Endodermal cell (in vitro differentiated cells): Measurements from ENCODE around the gene DNAH6. TPM values are rescaled to one million over a fixed set of nuclear protein-coding genes. Genes with fewer than 3 reads are reported as not detected.

Source experiments
- DNase-seq: peaks from one replicate; pipeline ENCODE4 v3.0.0-alpha.2; 2017
- H3K27ac ChIP-seq: 2 replicates; pipeline ENCODE4 v1.5.1; 2013; ENCODE audit warnings: mild to moderate bottlenecking, low read depth, low read length, moderate library complexity
- H3K27me3 ChIP-seq: 2 replicates; pipeline ENCODE4 v1.6.1; 2013; ENCODE audit warnings: mild to moderate bottlenecking, low read length, moderate library complexity; ENCODE audit not compliant: insufficient read depth, control insufficient read depth, poor library complexity, severe bottlenecking
- H3K36me3 ChIP-seq: 2 replicates; pipeline ENCODE4 v1.7.0; 2013; ENCODE audit warnings: mild to moderate bottlenecking, low read length, moderate library complexity; ENCODE audit not compliant: control insufficient read depth, insufficient read depth
- H3K4me1 ChIP-seq: one replicate; pipeline ENCODE4 v1.7.0; 2013; ENCODE audit warnings: low read length; ENCODE audit not compliant: control insufficient read depth, insufficient read depth
- H3K4me3 ChIP-seq: 2 replicates; pipeline ENCODE4 v1.5.1; 2013; ENCODE audit warnings: mild to moderate bottlenecking, low read length, moderate library complexity
- H3K9ac ChIP-seq: 2 replicates; pipeline ENCODE4 v1.6.1; 2013; ENCODE audit warnings: mild to moderate bottlenecking, low read length, moderate library complexity; ENCODE audit not compliant: poor library complexity, severe bottlenecking; ENCODE audit errors: extremely low read depth
- H3K9me3 ChIP-seq: 2 replicates; pipeline ENCODE4 v1.6.1; 2013; ENCODE audit warnings: mild to moderate bottlenecking, low read length, moderate library complexity; ENCODE audit not compliant: control insufficient read depth
- H3K27ac Mint-ChIP-seq: 2 replicates; pipeline ENCODE4 v1.8.0; 2020; ENCODE audit warnings: mixed read lengths
- H3K27me3 Mint-ChIP-seq: 2 replicates; pipeline ENCODE4 v1.8.0; 2021; ENCODE audit warnings: mild to moderate bottlenecking, mixed read lengths; ENCODE audit not compliant: insufficient read depth
- H3K36me3 Mint-ChIP-seq: 2 replicates; pipeline ENCODE4 v1.8.0; 2020; ENCODE audit warnings: low read depth, mixed read lengths
- H3K4me1 Mint-ChIP-seq: 2 replicates; pipeline ENCODE4 v1.8.0; 2020; ENCODE audit warnings: mixed read lengths
- H3K4me3 Mint-ChIP-seq: 2 replicates; pipeline ENCODE4 v1.8.0; 2020; ENCODE audit warnings: mild to moderate bottlenecking, moderate library complexity, mixed read lengths
- H3K9me3 Mint-ChIP-seq: 2 replicates; pipeline ENCODE4 v1.8.0; 2020; ENCODE audit warnings: mild to moderate bottlenecking, mixed read lengths
- CTCF ChIP-seq: fragments of 200-600 bp; sonication (generic); conservative IDR thresholded peaks from 2 replicates; pipeline ENCODE4 v1.5.0; 2021; ENCODE audit warnings: antibody characterized with exemption, mild to moderate bottlenecking
- WGBS, 2 experiments: methylation state at CpG; one replicate each; pipeline versions ENCODE4 v1.1.5 to v1.1.7; 2013; ENCODE audit warnings: missing lambda C conversion rate in 2 of 2, mixed read lengths in 1 of 2; ENCODE audit not compliant: insufficient coverage in 1 of 2, insufficient read length in 1 of 2; 5-methylcytosine and 5-hydroxymethylcytosine counted together
- total RNA-seq, 2 donors: library from RNA; stranded (reverse); fragmentation: NEBNext Ultra II Directional in 1 of 2; extraction: Animal tissue kit (Norgen Biotek cat#: 25700) in 1 of 2; gene quantifications; 2 replicates in 1 of 2; 3 replicates in 1 of 2; pipeline ENCODE4 v1.2.1, GENCODE V29; 2021

DNAH6 gene
- total RNA-seq, 2 donors from 2014 or later = 1.6 to 2.0 TPM

- Histone ChIP-seq H3K27ac (no peak overlapping the region), H3K36me3 (no peaks in the 10 kb centered on the region), H3K4me1 (no peaks in the 10 kb centered on the region), H3K9me3 (no peaks in the 10 kb centered on the region), H3K27me3 (no peaks in the 10 kb centered on the region), H3K9ac (no peak overlapping the region), H3K4me3 (no peak overlapping the region)
- peaks cover 1% of the 10 kb centered on the region for H3K9me3 Mint-ChIP-seq
- no peaks in the 10 kb centered on the region for H3K4me1 Mint-ChIP-seq
- DNase-seq = no peak
- no peak overlapping the region for H3K27ac Mint-ChIP-seq
- H3K27me3 Mint-ChIP-seq = no peaks in the 10 kb centered on the region
- 78 to 88% methylated on average over 1 of the region's 1 CpG for WGBS, 2 experiments
- no peak for TF ChIP-seq CTCF
- H3K36me3 Mint-ChIP-seq = no peaks in the 10 kb centered on the region
- H3K4me3 Mint-ChIP-seq = no peak overlapping the region
Measured at GRCh38 chr2:84755096-84755495, 238.8 kb downstream of the DNAH6 start.

GRCh38 chr2:84757648-84758047 lies 241.3 kb downstream of the DNAH6 start:
- DNase-seq = no peak
- WGBS, 2 experiments = 67% methylated on average over 3 of the region's 3 CpGs; no CpG with 5 or more reads in 1 of the 2 experiments
- Mint-ChIP-seq H3K27me3 (no peaks in the 10 kb centered on the region), H3K27ac (no peak overlapping the region), H3K4me1 (no peaks in the 10 kb centered on the region), H3K9me3 (peaks cover 1% of the 10 kb centered on the region), H3K36me3 (no peaks in the 10 kb centered on the region), H3K4me3 (no peak overlapping the region)
- Histone ChIP-seq H3K27me3 (no peaks in the 10 kb centered on the region), H3K27ac (no peak overlapping the region), H3K36me3 (no peaks in the 10 kb centered on the region), H3K9ac (no peak overlapping the region), H3K4me1 (no peaks in the 10 kb centered on the region), H3K9me3 (no peaks in the 10 kb centered on the region), H3K4me3 (no peak overlapping the region)
- no peak for TF ChIP-seq CTCF

DNA sequence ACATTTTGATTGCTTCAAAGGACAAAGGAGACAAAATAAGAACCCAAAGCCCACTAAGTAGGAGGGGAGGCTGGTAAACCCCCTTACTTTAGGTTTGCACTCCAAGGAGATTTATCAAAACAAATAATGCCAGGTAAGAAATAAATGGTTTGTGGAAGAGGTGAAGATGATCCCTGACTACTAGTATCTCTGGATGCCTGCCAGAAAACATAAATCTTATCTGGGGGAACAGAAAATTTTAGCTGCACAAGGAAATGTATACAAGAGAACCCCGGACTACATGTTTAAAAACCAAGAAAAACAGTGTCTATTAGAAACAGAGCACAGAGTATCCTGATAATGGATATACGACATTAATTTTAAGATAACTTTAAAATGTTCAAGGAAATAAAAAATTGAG lies 250.5 kb downstream of the DNAH6 start:
- Mint-ChIP-seq H3K4me1 (no peaks in the 10 kb centered on the region), H3K27ac (no peak overlapping the region), H3K27me3 (no peaks in the 10 kb centered on the region), H3K9me3 (peaks cover 23% of the 10 kb centered on the region), H3K36me3 (peaks cover 2% of the 10 kb centered on the region), H3K4me3 (no peak overlapping the region)
- H3K27ac ChIP-seq = no peak overlapping the region
- peaks cover 12% of the 10 kb centered on the region for H3K9me3 ChIP-seq
- no peaks in the 10 kb centered on the region for H3K36me3 ChIP-seq
- no peak for TF ChIP-seq CTCF
- DNase-seq = no peak
- no peaks in the 10 kb centered on the region for H3K4me1 ChIP-seq
- no peak overlapping the region for H3K9ac ChIP-seq
- H3K4me3 ChIP-seq = no peak overlapping the region
- 83% methylated on average over 2 of the region's 2 CpGs; no CpG with 5 or more reads in 1 of the 2 experiments for WGBS, 2 experiments
- no peaks in the 10 kb centered on the region for H3K27me3 ChIP-seq
